Measurements from ENCODE around the gene MTMR12. TPM values are rescaled to one million over a fixed set of nuclear protein-coding genes. Genes with fewer than 3 reads are reported as not detected.

MTMR12 gene
- total RNA-seq: 10 to 100 TPM; 28.6 to 29.6 TPM

GRCh38 chr5:32312595-32313332 lies at the start of gene MTMR12:
Gene MTMR12 (minus strand): TSS chr5:32312939. CDS start chr5:32312838, 101 bp downstream.
- peak; percentile 100 for DNase-seq
- Mint-ChIP-seq H3K27me3 (no peaks in the 10 kb centered on the region), H3K27ac (peak within 1 kb of the TSS; percentile 86), H3K36me3 (ENCODE audit: low read depth) (peaks cover 30% of the 10 kb centered on the region), H3K9me3 (no peaks in the 10 kb centered on the region), H3K4me3 (peak within 1 kb of the TSS; percentile 92), H3K4me1 (peaks cover 41% of the 10 kb centered on the region)
- CTCF ChIA-PET: interaction anchor here (1.4 to 1.5 kb wide), 2 partner anchors 139 to 277 kb away, joined by 3 to 4 read pairs; partner anchors contain the start of gene GOLPH3
- POLR2A ChIA-PET: interaction anchor here (0.6 to 2.6 kb wide), 9 partner anchors 15 to 278 kb away, joined by 3 to 21 read pairs (median 4); partner anchors contain the start of gene GOLPH3

- Mint-ChIP-seq H3K9me3 (no peaks in the 10 kb centered on the region), H3K4me1 (no peaks in the 10 kb centered on the region), H3K27me3 (no peaks in the 10 kb centered on the region), H3K4me3 (no peak overlapping the region), H3K36me3 (ENCODE audit: low read depth) (peaks cover 46% of the 10 kb centered on the region), H3K27ac (no peak overlapping the region)
- no peak for DNase-seq
- POLR2A ChIA-PET: no interaction called here
- CTCF ChIA-PET: no interaction called here
These were observed 49.8 kb upstream of the MTMR12 start for GRCh38 chr5:32362527-32362926.

GRCh38 chr5:32360906-32361305 lies 48.2 kb upstream of the MTMR12 start:
- no peak for DNase-seq
- Mint-ChIP-seq H3K27me3 (no peaks in the 10 kb centered on the region), H3K9me3 (no peaks in the 10 kb centered on the region), H3K4me1 (no peaks in the 10 kb centered on the region), H3K4me3 (no peak overlapping the region), H3K36me3 (ENCODE audit: low read depth) (peaks cover 53% of the 10 kb centered on the region), H3K27ac (no peak overlapping the region)
- ChIA-PET CTCF (no interaction called here), POLR2A (no interaction called here)

- CTCF ChIA-PET: no interaction called here
These were observed 45.9 kb upstream of the MTMR12 start for GRCh38 chr5:32358611-32359010.

GRCh38 chr5:32357658-32358057 lies 44.9 kb upstream of the MTMR12 start:
- H3K9me3 Mint-ChIP-seq: no peaks in the 10 kb centered on the region
- H3K27ac Mint-ChIP-seq: no peak overlapping the region
- H3K27me3 Mint-ChIP-seq: no peaks in the 10 kb centered on the region
- peaks cover 59% of the 10 kb centered on the region for H3K36me3 Mint-ChIP-seq (ENCODE audit: low read depth)
- H3K4me1 Mint-ChIP-seq: no peaks in the 10 kb centered on the region
- CTCF ChIA-PET: interaction anchor here (0.7 kb wide), 1 partner anchor 51 kb away, joined by 3 read pairs; no protein-coding TSS in a partner anchor
- no peak overlapping the region for H3K4me3 Mint-ChIP-seq
- POLR2A ChIA-PET: no interaction called here
- DNase-seq: no peak

More at GRCh38 chr5:32358611-32359010, 45.9 kb upstream of the MTMR12 start:
- DNase-seq: no peak
- H3K36me3 Mint-ChIP-seq (ENCODE audit: low read depth): peaks cover 59% of the 10 kb centered on the region
- no peaks in the 10 kb centered on the region for H3K4me1 Mint-ChIP-seq
- POLR2A ChIA-PET: no interaction called here
- H3K27ac Mint-ChIP-seq: no peak overlapping the region
- no peak overlapping the region for H3K4me3 Mint-ChIP-seq
- no peaks in the 10 kb centered on the region for H3K9me3 Mint-ChIP-seq
- H3K27me3 Mint-ChIP-seq: no peaks in the 10 kb centered on the region

- H3K27ac Mint-ChIP-seq: no peak overlapping the region
- no peaks in the 10 kb centered on the region for H3K9me3 Mint-ChIP-seq
- H3K36me3 Mint-ChIP-seq (ENCODE audit: low read depth): peaks cover 54% of the 10 kb centered on the region
- DNase-seq: no peak
- POLR2A ChIA-PET: no interaction called here
- H3K27me3 Mint-ChIP-seq: no peaks in the 10 kb centered on the region
- CTCF ChIA-PET: interaction anchor here (0.9 kb wide), 1 partner anchor 26 kb away, joined by 4 read pairs; no protein-coding TSS in a partner anchor
- H3K4me3 Mint-ChIP-seq: no peak overlapping the region
- H3K4me1 Mint-ChIP-seq: peaks cover 5% of the 10 kb centered on the region
These were observed 42.9 kb upstream of the MTMR12 start for GRCh38 chr5:32355686-32356085.

- DNase-seq: no peak
- Mint-ChIP-seq H3K27ac (no peak overlapping the region), H3K27me3 (no peaks in the 10 kb centered on the region), H3K4me3 (no peak overlapping the region), H3K4me1 (peaks cover 5% of the 10 kb centered on the region), H3K36me3 (ENCODE audit: low read depth) (peaks cover 38% of the 10 kb centered on the region), H3K9me3 (no peaks in the 10 kb centered on the region)
- CTCF ChIA-PET: no interaction called here
- POLR2A ChIA-PET: no interaction called here
These were observed 40.7 kb upstream of the MTMR12 start for GRCh38 chr5:32353420-32353819.

- H3K36me3 Mint-ChIP-seq (ENCODE audit: low read depth): peaks cover 36% of the 10 kb centered on the region
- peaks cover 2% of the 10 kb centered on the region for H3K9me3 Mint-ChIP-seq
- H3K4me1 Mint-ChIP-seq: peaks cover 5% of the 10 kb centered on the region
- H3K27ac Mint-ChIP-seq: no peak overlapping the region
- CTCF ChIA-PET: no interaction called here
- POLR2A ChIA-PET: no interaction called here
- H3K27me3 Mint-ChIP-seq: no peaks in the 10 kb centered on the region
- H3K4me3 Mint-ChIP-seq: no peak overlapping the region
- DNase-seq: no peak
These were observed 39.9 kb upstream of the MTMR12 start for GRCh38 chr5:32352685-32353084.

- H3K4me3 Mint-ChIP-seq: no peak overlapping the region
- CTCF ChIA-PET: interaction anchor here (0.9 kb wide), 1 partner anchor 114 kb away, joined by 3 read pairs; no protein-coding TSS in a partner anchor
These were observed 34.1 kb upstream of the MTMR12 start for GRCh38 chr5:32346869-32347268.

GRCh38 chr5:32343058-32343672 lies 30.4 kb upstream of the MTMR12 start:
- ChIA-PET POLR2A (interaction anchor here (0.7 kb wide), 1 partner anchor 9 kb away, joined by 3 read pairs; no protein-coding TSS in a partner anchor), CTCF (no interaction called here)
- peaks cover 6% of the 10 kb centered on the region for H3K36me3 Mint-ChIP-seq (ENCODE audit: low read depth)
- H3K4me3 Mint-ChIP-seq: no peak overlapping the region
- DNase-seq: no peak
- H3K9me3 Mint-ChIP-seq: peaks cover 34% of the 10 kb centered on the region
- no peak overlapping the region for H3K27ac Mint-ChIP-seq
- H3K4me1 Mint-ChIP-seq: no peaks in the 10 kb centered on the region
- H3K27me3 Mint-ChIP-seq: no peaks in the 10 kb centered on the region

More at GRCh38 chr5:32346869-32347268, 34.1 kb upstream of the MTMR12 start:
- Mint-ChIP-seq H3K9me3 (peaks cover 14% of the 10 kb centered on the region), H3K27ac (no peak overlapping the region), H3K36me3 (ENCODE audit: low read depth) (peaks cover 7% of the 10 kb centered on the region), H3K4me1 (peaks cover 4% of the 10 kb centered on the region), H3K27me3 (no peaks in the 10 kb centered on the region)
- POLR2A ChIA-PET: interaction anchor here (1.7 kb wide), 1 partner anchor 173 kb away, joined by 4 read pairs; no protein-coding TSS in a partner anchor
- no peak for DNase-seq

GRCh38 chr5:32342656-32343055 lies 29.9 kb upstream of the MTMR12 start:
- Mint-ChIP-seq H3K4me1 (no peaks in the 10 kb centered on the region), H3K9me3 (peaks cover 34% of the 10 kb centered on the region), H3K36me3 (ENCODE audit: low read depth) (peaks cover 4% of the 10 kb centered on the region), H3K27me3 (no peaks in the 10 kb centered on the region), H3K27ac (no peak overlapping the region), H3K4me3 (no peak overlapping the region)
- ChIA-PET CTCF (no interaction called here), POLR2A (interaction anchor here (0.7 kb wide), 1 partner anchor 8 kb away, joined by 3 read pairs; no protein-coding TSS in a partner anchor)
- no peak for DNase-seq

GRCh38 chr5:32339878-32340277 lies 27.1 kb upstream of the MTMR12 start:
- H3K4me1 Mint-ChIP-seq: no peaks in the 10 kb centered on the region
- peaks cover 26% of the 10 kb centered on the region for H3K9me3 Mint-ChIP-seq
- DNase-seq: no peak
- ChIA-PET POLR2A (no interaction called here), CTCF (interaction anchor here (0.7 to 0.9 kb wide), 3 partner anchors 11 to 149 kb away, joined by 3 to 5 read pairs (median 3); no protein-coding TSS in a partner anchor)
- H3K4me3 Mint-ChIP-seq: no peak overlapping the region
- peaks cover 3% of the 10 kb centered on the region for H3K27me3 Mint-ChIP-seq
- peaks cover 2% of the 10 kb centered on the region for H3K36me3 Mint-ChIP-seq (ENCODE audit: low read depth)
- H3K27ac Mint-ChIP-seq: no peak overlapping the region

- Mint-ChIP-seq H3K27ac (no peak overlapping the region), H3K9me3 (peaks cover 26% of the 10 kb centered on the region), H3K4me1 (no peaks in the 10 kb centered on the region), H3K27me3 (peaks cover 3% of the 10 kb centered on the region), H3K4me3 (no peak overlapping the region), H3K36me3 (ENCODE audit: low read depth) (peaks cover 2% of the 10 kb centered on the region)
- no peak for DNase-seq
- CTCF ChIA-PET: interaction anchor here (0.7 to 0.9 kb wide), 3 partner anchors 10 to 150 kb away, joined by 3 to 5 read pairs (median 3); no protein-coding TSS in a partner anchor
- POLR2A ChIA-PET: no interaction called here
These were observed 26.5 kb upstream of the MTMR12 start for GRCh38 chr5:32339198-32339597.

All from activated CD4-positive, alpha-beta memory T cell treated with anti-CD3 and anti-CD28 coated beads, Interleukin-2, amount 10 ng/mL, durations not matched to agents 7 days and 5 days (primary cell).